Neural cell (in vitro differentiated cells): ENCODE measurements around the gene TBCB. TPM values are rescaled to one million over a fixed set of nuclear protein-coding genes. Genes with fewer than 3 reads are reported as not detected.

ENCODE experiments used
- H2AFZ ChIP-seq: fragments of 200-600, 300-800 bp; sonication (generic), shearing (Covaris generic); 2 replicates; pipeline ENCODE4 v1.6.0; 2014; ENCODE audit warnings: low read depth, mild to moderate bottlenecking, antibody characterized with exemption, low read length, moderate library complexity
- H3F3A ChIP-seq: fragments of 200-600 bp; shearing (Covaris generic); 2 replicates; pipeline ENCODE4 v1.6.1; 2016; ENCODE audit warnings: mild to moderate bottlenecking, moderate library complexity, mixed read lengths, antibody characterized with exemption, low read length; ENCODE audit not compliant: insufficient read depth, poor library complexity, severe bottlenecking
- H3K27ac ChIP-seq: fragments of 200-600, 300-800 bp; sonication (generic), shearing (Covaris generic); 2 replicates; pipeline ENCODE4 v1.5.1; 2014; ENCODE audit warnings: mild to moderate bottlenecking, low read length, moderate library complexity
- H3K27me3 ChIP-seq: fragments of 300-800, 200-600 bp; sonication (generic), shearing (Covaris generic); 2 replicates; pipeline ENCODE4 v1.6.0; 2014; ENCODE audit warnings: mild to moderate bottlenecking, low read depth, low read length, moderate library complexity; ENCODE audit not compliant: insufficient read depth
- H3K36me3 ChIP-seq: fragments of 300-800, 200-600 bp; sonication (generic), shearing (Covaris generic); 2 replicates; pipeline ENCODE4 v1.5.1; 2014; ENCODE audit warnings: mild to moderate bottlenecking, antibody characterized with exemption, low read length, moderate library complexity; ENCODE audit not compliant: insufficient read depth
- H3K4me2 ChIP-seq: fragments of 300-800, 200-600 bp; sonication (generic), shearing (Covaris generic); 2 replicates; pipeline ENCODE4 v1.6.0; 2014; ENCODE audit warnings: mild to moderate bottlenecking, low read length
- H3K4me3 ChIP-seq: fragments of 300-800, 200-600 bp; sonication (generic), shearing (Covaris generic); 2 replicates; pipeline ENCODE4 v1.5.1; 2014; ENCODE audit warnings: mild to moderate bottlenecking, low read length, moderate library complexity
- H3K79me2 ChIP-seq: fragments of 200-600 bp; shearing (Covaris generic); replicated peaks from 2 replicates; pipeline ENCODE4 v1.6.0; 2014; ENCODE audit warnings: mild to moderate bottlenecking, low read length, moderate library complexity; ENCODE audit not compliant: insufficient read depth
- H3K9ac ChIP-seq: fragments of 300-800, 200-600 bp; sonication (generic), shearing (Covaris generic); 2 replicates; pipeline ENCODE4 v1.6.1; 2016; ENCODE audit warnings: mild to moderate bottlenecking, low read length, mixed read lengths
- H3K9me2 ChIP-seq: fragments of 200-600 bp; shearing (Covaris generic); 2 replicates; pipeline ENCODE4 v1.6.1; 2016; ENCODE audit warnings: mild to moderate bottlenecking, low read length, mixed read lengths; ENCODE audit not compliant: insufficient read depth
- H3K9me3 ChIP-seq: fragments of 200-600, 300-800 bp; sonication (generic), shearing (Covaris generic); 2 replicates; pipeline ENCODE4 v1.6.1; 2016; ENCODE audit warnings: mild to moderate bottlenecking, mixed run types, low read length, moderate library complexity, mixed read lengths
- H4K20me1 ChIP-seq: fragments of 200-600 bp; shearing (Covaris generic); 2 replicates; pipeline ENCODE4 v1.6.1; 2016; ENCODE audit warnings: mild to moderate bottlenecking, mixed run types; ENCODE audit not compliant: insufficient read depth
- CTCF ChIP-seq: fragments of 450-650 bp; IDR thresholded peaks from 2 replicates; pipeline ENCODE4 v1.5.1; 2014; ENCODE audit warnings: antibody characterized with exemption, mild to moderate bottlenecking, moderate library complexity; ENCODE audit not compliant: poor library complexity, severe bottlenecking
- EP300 ChIP-seq: fragments of 450-650 bp; conservative IDR thresholded peaks from 2 replicates; pipeline ENCODE4 v1.6.1; 2014; ENCODE audit warnings: antibody characterized with exemption, mild to moderate bottlenecking, moderate library complexity; ENCODE audit not compliant: poor library complexity, severe bottlenecking
- EZH2 ChIP-seq: fragments of 200-600, 300-800 bp; shearing (Covaris generic), sonication (generic); IDR thresholded peaks from 2 replicates; pipeline ENCODE4 v1.6.1; 2014; ENCODE audit warnings: antibody characterized with exemption, low read length, borderline replicate concordance, mild to moderate bottlenecking; ENCODE audit not compliant: insufficient read depth, poor library complexity, severe bottlenecking
- MXI1 ChIP-seq: fragments of 450-650 bp; conservative IDR thresholded peaks from 2 replicates; pipeline ENCODE4 v1.6.1; 2014; ENCODE audit warnings: antibody characterized with exemption, mild to moderate bottlenecking; ENCODE audit not compliant: poor library complexity, severe bottlenecking
- POLR2AphosphoS5 ChIP-seq: IDR thresholded peaks from 2 replicates; pipeline ENCODE4 v1.6.1; 2012
- RAD21 ChIP-seq: fragments of 450-650 bp; conservative IDR thresholded peaks from 2 replicates; pipeline ENCODE4 v1.6.1; 2014; ENCODE audit warnings: antibody characterized with exemption, mild to moderate bottlenecking, moderate library complexity
- REST ChIP-seq: IDR thresholded peaks from 2 replicates; pipeline ENCODE4 v1.6.1; 2012; ENCODE audit warnings: borderline replicate concordance
- SMC3 ChIP-seq: fragments of 450-650 bp; conservative IDR thresholded peaks from 2 replicates; pipeline ENCODE4 v1.6.1; 2014; ENCODE audit warnings: antibody characterized with exemption, mild to moderate bottlenecking, moderate library complexity; ENCODE audit not compliant: poor library complexity
- TAF1 ChIP-seq: IDR thresholded peaks from 2 replicates; pipeline ENCODE4 v1.6.1; 2012; ENCODE audit warnings: low read depth
- polyA plus RNA-seq: library from polyadenylated mRNA; depleted of rRNA; stranded (reverse); fragments of >200 nt; gene quantifications from 2 replicates; pipeline ENCODE4 v1.2.3, GENCODE V29; 2014

The TBCB gene
- polyA plus RNA-seq, 1 donor from 2014 or later, result 640 TPM

GRCh38 chr19:36113894-36114720 lies 1.2 kb upstream of the TBCB start:
- peaks cover 18% of the 10 kb centered on the region for H3K79me2 ChIP-seq
- H3K9me2 ChIP-seq, result no peaks in the 10 kb centered on the region
- H4K20me1 ChIP-seq, result no peaks in the 10 kb centered on the region
- H3F3A ChIP-seq, result no peaks in the 10 kb centered on the region
- H3K27me3 ChIP-seq, result no peaks in the 10 kb centered on the region
- H3K9ac ChIP-seq, result peak overlapping the region; percentile 80
- H3K4me3 ChIP-seq, result peak overlapping the region; percentile 97
- H3K27ac ChIP-seq, result peak overlapping the region; percentile 82
- TF ChIP-seq SMC3 (no peak), EP300 (no peak), CTCF (no peak), RAD21 (no peak), MXI1 (no peak), POLR2AphosphoS5 (no peak), EZH2 (no peak), TAF1 (no peak), REST (no peak)
- peak overlapping the region; percentile 65 for H3K4me2 ChIP-seq
- H2AFZ ChIP-seq, result peak overlapping the region; percentile 1
- no peaks in the 10 kb centered on the region for H3K36me3 ChIP-seq
- H3K9me3 ChIP-seq, result no peaks in the 10 kb centered on the region

GRCh38 chr19:36114721-36115452 lies 381 bp upstream of the TBCB start, which contains the start of gene POLR2I:
TSS of gene POLR2I (minus strand) at chr19:36114875. CDS start at chr19:36114856, 19 bp downstream.
- peak within 1 kb of the TSS; percentile 40 for H2AFZ ChIP-seq

More at GRCh38 chr19:36114721-36115452, 381 bp upstream of the TBCB start, which contains the start of gene POLR2I:
- Histone ChIP-seq H3K79me2 (peaks cover 18% of the 10 kb centered on the region), H3K36me3 (no peaks in the 10 kb centered on the region), H3K27me3 (no peaks in the 10 kb centered on the region), H3K27ac (peak within 1 kb of the TSS; percentile 82), H3K9me3 (no peaks in the 10 kb centered on the region), H3K9ac (peak within 1 kb of the TSS; percentile 83), H3K4me2 (peak within 1 kb of the TSS; percentile 76), H3F3A (no peaks in the 10 kb centered on the region), H3K4me3 (peak within 1 kb of the TSS; percentile 97), H4K20me1 (no peaks in the 10 kb centered on the region), H3K9me2 (no peaks in the 10 kb centered on the region)
- TF ChIP-seq POLR2AphosphoS5, result peak; percentile 60
- TF ChIP-seq RAD21, result peak; percentile 34
- peak; percentile 36 for TF ChIP-seq EP300
- TF ChIP-seq MXI1, result peak; percentile 99
- TF ChIP-seq SMC3, result peak; percentile 55
- no peak for TF ChIP-seq CTCF
- peak; percentile 69 for TF ChIP-seq TAF1
- TF ChIP-seq EZH2, result no peak
- TF ChIP-seq REST, result peak; percentile 36
